Neural progenitor cell (in vitro differentiated cells): ENCODE results near the gene CCNJ.

Source experiments
- CTCF ChIP-seq: fragments of 200-600 bp; sonication (generic); IDR thresholded peaks from 2 replicates; pipeline ENCODE4 v1.5.1; 2017; ENCODE audit warnings: antibody characterized with exemption, mild to moderate bottlenecking
- EZH2 ChIP-seq: fragments of 200-600 bp; sonication (generic); IDR thresholded peaks from 2 replicates; pipeline ENCODE4 v1.6.1; 2017; ENCODE audit warnings: antibody characterized with exemption, mild to moderate bottlenecking, moderate library complexity
- EZH2phosphoT487 ChIP-seq: fragments of 200-600 bp; sonication (generic); IDR thresholded peaks from 2 replicates; pipeline ENCODE4 v1.6.1; 2017; ENCODE audit warnings: antibody characterized with exemption

GRCh38 chr10:96072674-96073073 lies 29.3 kb downstream of the CCNJ start:
- TF ChIP-seq CTCF (no peak), EZH2 (no peak), EZH2phosphoT487 (no peak)
